ENCODE results near the gene CALCB. TPM values are rescaled to one million over a fixed set of nuclear protein-coding genes. Genes with fewer than 3 reads are reported as not detected.

Gene CALCB
- total RNA-seq, 4 donors from 2014 or later = not detected

- H3K4me1 ChIP-seq = no peaks in the 10 kb centered on the region
- no peaks in the 10 kb centered on the region for H3K36me3 ChIP-seq
- no peak overlapping the region for H3K4me3 ChIP-seq
- DNase-seq = no peak
- H3K27ac ChIP-seq = no peak overlapping the region
- TF ChIP-seq CTCF (IDR thresholded peaks at IDR 0.05) (no peak), POLR2A (IDR thresholded peaks at IDR 0.05) (no peak)
- peaks cover 0 to 8% (median 0%) of the 10 kb centered on the region in 4 donors for H3K27me3 ChIP-seq
- H3K9me3 ChIP-seq = no peaks in the 10 kb centered on the region
- intact Hi-C loops (cut with DNase I) = no loop called here
- WGBS, 2 donors = 85 to 90% methylated on average over 2 to 3 of the region's 3 CpGs
Measured at GRCh38 chr11:15097411-15097810, 24.0 kb downstream of the CALCB start.

GRCh38 chr11:15099267-15099666 lies 25.9 kb downstream of the CALCB start:
- Histone ChIP-seq H3K4me3 (no peak overlapping the region), H3K27me3 (peaks cover 0 to 8% (median 0%) of the 10 kb centered on the region in 4 donors), H3K9me3 (no peaks in the 10 kb centered on the region), H3K4me1 (no peaks in the 10 kb centered on the region), H3K36me3 (no peaks in the 10 kb centered on the region), H3K27ac (no peak overlapping the region)
- intact Hi-C loops (cut with DNase I) = no loop called here
- TF ChIP-seq POLR2A (IDR thresholded peaks at IDR 0.05) (no peak), CTCF (IDR thresholded peaks at IDR 0.05) (no peak)
- no peak for DNase-seq

GRCh38 chr11:15101072-15101709 lies 27.8 kb downstream of the CALCB start:
- no peaks in the 10 kb centered on the region for H3K36me3 ChIP-seq
- intact Hi-C loops (cut with DNase I) = loop anchor here (2.0 kb wide), 1 partner anchor 108 kb away; no protein-coding TSS in a partner anchor
- H3K9me3 ChIP-seq = no peaks in the 10 kb centered on the region
- H3K27ac ChIP-seq = no peak overlapping the region
- no peak overlapping the region for H3K4me3 ChIP-seq
- no peaks in the 10 kb centered on the region for H3K4me1 ChIP-seq
- DNase-seq = no peak
- TF ChIP-seq POLR2A (IDR thresholded peaks at IDR 0.05) (no peak), CTCF (IDR thresholded peaks at IDR 0.05) (peak; percentile 76 to 94 (median 82))
- H3K27me3 ChIP-seq = peaks cover 0 to 8% (median 0%) of the 10 kb centered on the region in 4 donors
- 22 to 25% methylated on average over 7 to 8 of the region's 8 CpGs for WGBS, 2 donors

- H3K4me1 ChIP-seq = no peaks in the 10 kb centered on the region
- no peaks in the 10 kb centered on the region for H3K36me3 ChIP-seq
- H3K4me3 ChIP-seq = no peak overlapping the region
- H3K9me3 ChIP-seq = no peaks in the 10 kb centered on the region
- intact Hi-C loops (cut with DNase I) = no loop called here
- H3K27ac ChIP-seq = no peak overlapping the region
- WGBS, 2 donors = 100% methylated on average over 2 of the region's 2 CpGs
- H3K27me3 ChIP-seq = peaks cover 0 to 8% (median 0%) of the 10 kb centered on the region in 4 donors
- TF ChIP-seq CTCF (IDR thresholded peaks at IDR 0.05) = no peak
- no peak for TF ChIP-seq POLR2A (IDR thresholded peaks at IDR 0.05)
- DNase-seq = no peak
Measured at GRCh38 chr11:15104166-15104565, 30.8 kb downstream of the CALCB start.

- intact Hi-C loops (cut with DNase I) = no loop called here
- no peaks in the 10 kb centered on the region for H3K36me3 ChIP-seq
- no peaks in the 10 kb centered on the region for H3K27me3 ChIP-seq
- no peak for DNase-seq
- 62 to 65% methylated on average over 8 of the region's 8 CpGs for WGBS, 2 donors
- no peak overlapping the region for H3K27ac ChIP-seq
- H3K9me3 ChIP-seq = no peaks in the 10 kb centered on the region
- TF ChIP-seq CTCF (IDR thresholded peaks at IDR 0.05) (no peak), POLR2A (IDR thresholded peaks at IDR 0.05) (no peak)
- H3K4me1 ChIP-seq = no peaks in the 10 kb centered on the region
- no peak overlapping the region for H3K4me3 ChIP-seq
Measured at GRCh38 chr11:15106201-15106965, 33.0 kb downstream of the CALCB start.

Measured in esophagus squamous epithelium (tissue), 5 donors.